Germinal center (tissue), 1 donor: ENCODE measurements around the gene AMIGO2.
"Not testable (repeated sequence)": the region's sequence is repeated elsewhere in the genome, so short reads cannot be mapped to it uniquely, and the experiment has no call there.

ENCODE experiments used
- DNase-seq: peaks from one replicate; pipeline ENCODE4 v3.0.0; 2012; ENCODE audit warnings: mixed read lengths, low spot score

Gene AMIGO2

GRCh38 chr12:47079468-47079980 lies at the start of gene AMIGO2, which contains the start of gene PCED1B:
Gene AMIGO2, minus strand, starts transcription at chr12:47079959. Its CDS starts 957 bp downstream, at chr12:47079002.
Gene PCED1B, plus strand, starts transcription at chr12:47079621. Its CDS starts 155,443 bp downstream, at chr12:47235064.
- DNase-seq = peak; percentile 68

GRCh38 chr12:47126246-47126645 lies 46.5 kb upstream of the AMIGO2 start:
- DNase-seq = no peak

GRCh38 chr12:47124451-47124850 lies 44.7 kb upstream of the AMIGO2 start:
- DNase-seq = no peak

- DNase-seq = no peak
Measured at GRCh38 chr12:47123730-47124129, 44.0 kb upstream of the AMIGO2 start.

- DNase-seq = no peak
Measured at GRCh38 chr12:47122602-47123001, 42.8 kb upstream of the AMIGO2 start.

GRCh38 chr12:47121146-47121545 lies 41.4 kb upstream of the AMIGO2 start:
- no peak for DNase-seq

GRCh38 chr12:47120736-47121135 lies 41.0 kb upstream of the AMIGO2 start:
- no peak for DNase-seq

GRCh38 chr12:47117305-47117704 lies 37.5 kb upstream of the AMIGO2 start:
- not testable (repeated sequence) for DNase-seq

- DNase-seq = no peak
Measured at GRCh38 chr12:47114481-47114892, 34.7 kb upstream of the AMIGO2 start.

- DNase-seq = no peak
Measured at GRCh38 chr12:47112679-47113078, 32.9 kb upstream of the AMIGO2 start.

GRCh38 chr12:47111854-47112253 lies 32.1 kb upstream of the AMIGO2 start:
- no peak for DNase-seq

GRCh38 chr12:47111392-47111778 lies 31.6 kb upstream of the AMIGO2 start:
- DNase-seq = no peak

GRCh38 chr12:47110718-47111391 lies 31.1 kb upstream of the AMIGO2 start:
- DNase-seq = no peak

- no peak for DNase-seq
Measured at GRCh38 chr12:47110011-47110541, 30.3 kb upstream of the AMIGO2 start.

GRCh38 chr12:47107926-47108325 lies 28.2 kb upstream of the AMIGO2 start:
- no peak for DNase-seq

- DNase-seq = no peak
Measured at GRCh38 chr12:47107446-47107845, 27.7 kb upstream of the AMIGO2 start.

GRCh38 chr12:47105914-47106674 lies 26.3 kb upstream of the AMIGO2 start:
- DNase-seq = no peak

GRCh38 chr12:47102845-47103651 lies 23.3 kb upstream of the AMIGO2 start:
- no peak for DNase-seq

GRCh38 chr12:47102406-47102805 lies 22.6 kb upstream of the AMIGO2 start:
- DNase-seq = no peak

- no peak for DNase-seq
Measured at GRCh38 chr12:47100160-47100559, 20.4 kb upstream of the AMIGO2 start.

GRCh38 chr12:47099610-47100009 lies 19.9 kb upstream of the AMIGO2 start:
- no peak for DNase-seq

- no peak for DNase-seq
Measured at GRCh38 chr12:47098099-47098498, 18.3 kb upstream of the AMIGO2 start.
